GM21447 (cell line): Measurements from ENCODE around the gene LHX6.
A peak's percentile ranks its signal among the peaks of the same experiment; 100 is the strongest.

Experiments used
- ATAC-seq: cut with Tn5 transposase; IDR thresholded peaks from one replicate; pipeline ENCODE4 v1.9.1; 2021; ENCODE audit not compliant: unreplicated experiment

LHX6 gene

GRCh38 chr9:122192914-122193525 lies 35.7 kb downstream of the LHX6 start:
- no peak for ATAC-seq

GRCh38 chr9:122192261-122192875 lies 36.4 kb downstream of the LHX6 start:
- ATAC-seq: no peak

- no peak for ATAC-seq
Observed at GRCh38 chr9:122191584-122191983, 37.2 kb downstream of the LHX6 start.

GRCh38 chr9:122190597-122191381 lies 38.0 kb downstream of the LHX6 start:
- no peak for ATAC-seq

GRCh38 chr9:122188369-122188768 lies 40.4 kb downstream of the LHX6 start:
- ATAC-seq: no peak

- ATAC-seq: no peak
Observed at GRCh38 chr9:122186777-122187470, 41.8 kb downstream of the LHX6 start.

GRCh38 chr9:122186301-122186700 lies 42.5 kb downstream of the LHX6 start:
- no peak for ATAC-seq

GRCh38 chr9:122184551-122184950 lies 44.2 kb downstream of the LHX6 start:
- no peak for ATAC-seq

GRCh38 chr9:122183501-122183900 lies 45.3 kb downstream of the LHX6 start:
- ATAC-seq: no peak

- no peak for ATAC-seq
Observed at GRCh38 chr9:122180633-122181032, 48.1 kb downstream of the LHX6 start.

GRCh38 chr9:122179690-122180074 lies 49.1 kb downstream of the LHX6 start:
- ATAC-seq: no peak

GRCh38 chr9:122179054-122179689 lies 49.6 kb downstream of the LHX6 start:
- no peak for ATAC-seq

GRCh38 chr9:122176916-122177315 lies 51.8 kb downstream of the LHX6 start:
- ATAC-seq: no peak

- ATAC-seq: no peak
Observed at GRCh38 chr9:122173670-122174069, 55.1 kb downstream of the LHX6 start.

GRCh38 chr9:122172131-122172530 lies 56.6 kb downstream of the LHX6 start:
- no peak for ATAC-seq

- no peak for ATAC-seq
Observed at GRCh38 chr9:122168356-122168755, 60.4 kb downstream of the LHX6 start.

GRCh38 chr9:122164286-122164685 lies 64.5 kb downstream of the LHX6 start:
- ATAC-seq: no peak

GRCh38 chr9:122162415-122162814 lies 66.3 kb downstream of the LHX6 start:
- no peak for ATAC-seq

GRCh38 chr9:122159925-122160246 lies 68.9 kb downstream of the LHX6 start:
- no peak for ATAC-seq

- peak; percentile 91 for ATAC-seq
Observed at GRCh38 chr9:122159026-122159924, 69.5 kb downstream of the LHX6 start, which contains the start of the genes MORN5 and NDUFA8. Gene MORN5, plus strand, starts transcription at chr9:122159908. Its CDS starts 65 bp downstream, at chr9:122159973. Gene NDUFA8, minus strand, starts transcription at chr9:122159779. Its CDS starts 102 bp downstream, at chr9:122159677.
